ENCODE measurements around the gene SP100.
"Not testable (repeated sequence)": the region's sequence is repeated elsewhere in the genome, so short reads cannot be mapped to it uniquely, and the experiment has no call there.

SP100 gene

DNA sequence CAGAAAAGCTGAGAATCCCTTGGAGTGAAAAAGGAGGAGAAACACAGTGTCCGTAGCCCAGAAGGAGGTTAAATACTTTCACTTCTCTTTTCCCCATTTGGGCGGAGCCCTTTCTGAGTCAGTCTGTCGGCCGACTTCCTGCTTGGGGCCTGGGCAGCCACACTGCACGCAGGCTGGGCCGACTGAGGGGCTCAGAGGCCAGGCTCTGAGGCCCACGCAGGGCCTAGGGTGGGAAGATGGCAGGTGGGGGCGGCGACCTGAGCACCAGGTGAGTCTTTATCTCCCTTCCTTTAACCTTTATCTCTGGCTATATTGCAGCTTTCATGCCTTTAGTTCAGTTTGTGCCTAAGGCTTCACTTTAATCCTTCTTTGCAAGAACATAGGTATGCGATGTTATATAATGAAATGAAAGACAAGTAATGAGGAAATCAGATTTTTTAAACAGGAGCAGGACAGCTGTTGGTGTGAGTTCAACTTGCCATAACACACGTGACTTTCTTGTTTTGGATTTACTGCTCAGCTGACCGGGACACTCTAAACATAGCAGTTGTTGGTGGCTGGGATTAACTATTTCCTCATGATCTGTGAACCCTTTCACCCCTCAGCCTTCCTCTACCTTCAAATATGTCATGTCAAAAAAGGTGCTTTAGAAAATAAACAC, at the start of gene SP100:
Gene SP100, plus strand, starts transcription at position 141 of the 661 bp plus-strand sequence. Its CDS starts 96 bp downstream, at position 237.
- TF ChIP-seq, protein P1, sequence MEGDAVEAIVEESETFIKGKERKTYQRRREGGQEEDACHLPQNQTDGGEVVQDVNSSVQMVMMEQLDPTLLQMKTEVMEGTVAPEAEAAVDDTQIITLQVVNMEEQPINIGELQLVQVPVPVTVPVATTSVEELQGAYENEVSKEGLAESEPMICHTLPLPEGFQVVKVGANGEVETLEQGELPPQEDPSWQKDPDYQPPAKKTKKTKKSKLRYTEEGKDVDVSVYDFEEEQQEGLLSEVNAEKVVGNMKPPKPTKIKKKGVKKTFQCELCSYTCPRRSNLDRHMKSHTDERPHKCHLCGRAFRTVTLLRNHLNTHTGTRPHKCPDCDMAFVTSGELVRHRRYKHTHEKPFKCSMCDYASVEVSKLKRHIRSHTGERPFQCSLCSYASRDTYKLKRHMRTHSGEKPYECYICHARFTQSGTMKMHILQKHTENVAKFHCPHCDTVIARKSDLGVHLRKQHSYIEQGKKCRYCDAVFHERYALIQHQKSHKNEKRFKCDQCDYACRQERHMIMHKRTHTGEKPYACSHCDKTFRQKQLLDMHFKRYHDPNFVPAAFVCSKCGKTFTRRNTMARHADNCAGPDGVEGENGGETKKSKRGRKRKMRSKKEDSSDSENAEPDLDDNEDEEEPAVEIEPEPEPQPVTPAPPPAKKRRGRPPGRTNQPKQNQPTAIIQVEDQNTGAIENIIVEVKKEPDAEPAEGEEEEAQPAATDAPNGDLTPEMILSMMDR (IDR thresholded peaks at IDR 0.05; ENCODE audit: low read depth, low read length) = no peak
- no peaks in the 10 kb centered on the region for H3K9me3 ChIP-seq (ENCODE audit: severe bottlenecking)
- no peak within 1 kb of the TSS for H3K4me3 ChIP-seq (ENCODE audit: low read depth, low read length)
- no peaks in the 10 kb centered on the region for H3K36me3 ChIP-seq
- H3K27me3 ChIP-seq (ENCODE audit: insufficient read depth, low read depth, severe bottlenecking) = peaks cover 84% of the 10 kb centered on the region
- DNase-seq = no peak
- no peak within 1 kb of the TSS for H3K27ac ChIP-seq

DNA sequence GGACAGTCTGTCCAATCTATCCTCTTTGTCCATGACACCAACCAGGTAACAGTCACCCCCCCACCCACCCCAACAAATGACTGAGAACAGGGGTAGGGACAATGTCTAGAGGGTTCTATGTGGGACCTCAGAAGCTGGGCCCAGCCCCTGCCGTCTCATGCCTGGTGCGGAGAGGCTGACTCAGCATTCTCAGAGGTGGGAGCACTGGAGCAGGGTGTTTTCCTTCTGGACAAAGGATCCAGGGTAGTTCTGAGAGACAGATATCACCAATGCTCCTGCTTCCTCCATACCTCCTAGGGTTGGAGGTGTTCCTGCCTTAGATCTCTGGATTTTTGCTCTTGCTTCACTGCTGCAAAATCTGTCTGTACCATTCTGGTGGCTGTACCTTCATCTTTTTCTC, 33.9 kb upstream of the SP100 start:
- no peaks in the 10 kb centered on the region for H3K9me3 ChIP-seq (ENCODE audit: severe bottlenecking)
- H3K27me3 ChIP-seq (ENCODE audit: insufficient read depth, low read depth, severe bottlenecking) = peaks cover 53% of the 10 kb centered on the region
- no peak overlapping the region for H3K27ac ChIP-seq
- no peak overlapping the region for H3K4me3 ChIP-seq (ENCODE audit: low read depth, low read length)
- no peaks in the 10 kb centered on the region for H3K36me3 ChIP-seq
- no peak for DNase-seq
- TF ChIP-seq, protein P1 (IDR thresholded peaks at IDR 0.05; ENCODE audit: low read depth, low read length) = no peak

DNA sequence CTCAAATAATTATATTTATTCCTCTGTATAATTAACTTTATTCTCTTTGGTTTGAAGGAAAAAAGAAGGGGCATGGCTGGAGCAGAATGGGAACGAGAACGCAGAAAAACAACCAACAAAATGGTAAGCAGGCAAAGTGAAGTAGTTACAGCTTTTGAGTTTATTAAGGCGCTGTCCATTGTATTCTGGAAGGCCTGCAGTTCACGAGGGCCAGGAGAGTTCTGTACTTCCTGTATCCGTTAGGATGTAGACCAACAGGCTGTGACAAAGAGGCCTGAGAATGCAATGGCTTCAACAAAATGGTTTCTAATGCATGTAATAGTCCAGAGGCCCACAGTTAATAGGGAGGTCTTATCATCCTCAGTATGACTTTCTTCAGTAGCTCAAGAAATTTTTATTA, 32.5 kb upstream of the SP100 start:
- Histone ChIP-seq H3K9me3 (ENCODE audit: severe bottlenecking) (no peaks in the 10 kb centered on the region), H3K36me3 (no peaks in the 10 kb centered on the region), H3K4me3 (ENCODE audit: low read depth, low read length) (no peak overlapping the region), H3K27ac (no peak overlapping the region), H3K27me3 (ENCODE audit: insufficient read depth, low read depth, severe bottlenecking) (peaks cover 46% of the 10 kb centered on the region)
- TF ChIP-seq, protein P1 (IDR thresholded peaks at IDR 0.05; ENCODE audit: low read depth, low read length) = no peak
- no peak for DNase-seq

DNA sequence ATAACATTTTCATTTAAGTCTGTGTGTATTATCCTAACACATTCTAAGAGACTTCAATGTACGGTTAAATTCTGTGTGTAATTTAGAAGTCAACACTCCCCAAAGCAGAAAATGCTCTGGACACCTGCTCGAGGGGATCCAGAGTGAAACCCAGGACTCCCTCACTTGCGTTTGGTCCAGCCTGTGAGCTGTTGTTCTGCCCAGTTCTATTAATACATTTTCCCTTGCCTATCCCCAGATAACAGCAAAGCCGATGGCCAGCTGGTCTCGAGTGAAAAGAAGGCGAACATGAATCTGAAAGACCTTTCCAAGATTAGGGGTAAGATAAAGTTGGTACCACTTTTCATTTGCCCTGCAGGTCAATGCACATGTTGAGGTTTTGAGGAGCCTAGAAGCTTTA, 31.0 kb upstream of the SP100 start:
- no peak overlapping the region for H3K4me3 ChIP-seq (ENCODE audit: low read depth, low read length)
- H3K27me3 ChIP-seq (ENCODE audit: insufficient read depth, low read depth, severe bottlenecking) = peaks cover 43% of the 10 kb centered on the region
- H3K36me3 ChIP-seq = no peaks in the 10 kb centered on the region
- H3K27ac ChIP-seq = no peak overlapping the region
- TF ChIP-seq, protein P1 (IDR thresholded peaks at IDR 0.05; ENCODE audit: low read depth, low read length) = no peak
- DNase-seq = no peak
- no peaks in the 10 kb centered on the region for H3K9me3 ChIP-seq (ENCODE audit: severe bottlenecking)

DNA sequence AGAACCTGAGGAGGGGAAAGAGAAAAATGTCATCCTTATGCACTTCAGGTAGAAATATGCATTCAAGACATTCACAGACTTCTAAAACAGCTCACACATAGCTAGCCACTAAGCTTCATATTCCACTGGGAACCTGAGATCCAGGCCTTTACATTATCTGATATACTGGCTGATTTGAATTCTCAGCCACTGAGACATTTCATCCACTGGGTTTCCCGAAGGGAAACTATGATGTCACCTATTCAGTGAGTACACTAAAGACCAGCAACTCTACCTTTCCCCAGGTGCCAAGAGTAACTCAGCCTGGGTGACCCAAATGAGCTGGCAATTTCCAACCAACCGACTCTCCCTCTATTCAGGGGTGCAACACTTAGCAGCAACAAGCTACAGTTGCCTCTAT, 21.7 kb upstream of the SP100 start:
- no peaks in the 10 kb centered on the region for H3K36me3 ChIP-seq
- H3K27ac ChIP-seq = no peak overlapping the region
- H3K4me3 ChIP-seq (ENCODE audit: low read depth, low read length) = no peak overlapping the region
- TF ChIP-seq, protein P1 (IDR thresholded peaks at IDR 0.05; ENCODE audit: low read depth, low read length) = no peak
- no peaks in the 10 kb centered on the region for H3K9me3 ChIP-seq (ENCODE audit: severe bottlenecking)
- peaks cover 21% of the 10 kb centered on the region for H3K27me3 ChIP-seq (ENCODE audit: insufficient read depth, low read depth, severe bottlenecking)
- no peak for DNase-seq

DNA sequence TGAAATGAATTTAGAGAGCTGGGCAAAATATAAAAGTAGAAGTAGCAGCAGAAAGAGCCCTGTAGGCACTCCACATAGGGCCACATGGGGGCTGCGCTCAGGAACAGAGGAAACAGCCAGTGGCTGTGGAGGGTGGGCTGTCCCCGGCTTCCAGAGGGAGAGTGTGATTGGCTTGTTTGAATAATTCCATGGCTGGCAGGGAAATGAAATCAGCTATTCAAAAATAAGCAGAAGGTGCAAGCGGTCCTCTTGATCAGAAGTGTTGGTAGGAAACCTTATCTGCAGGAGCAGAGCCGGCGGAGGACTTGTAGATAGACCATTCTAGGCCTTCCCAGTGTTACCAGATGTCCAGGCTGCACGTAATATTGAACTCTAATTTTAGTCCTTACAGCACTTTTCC, 17.3 kb upstream of the SP100 start:
- H3K36me3 ChIP-seq; H3K4me3 ChIP-seq (ENCODE audit: low read depth, low read length); H3K9me3 ChIP-seq (ENCODE audit: severe bottlenecking); H3K27ac ChIP-seq; DNase-seq: not testable (repeated sequence)
- peaks cover 28% of the 10 kb centered on the region for H3K27me3 ChIP-seq (ENCODE audit: insufficient read depth, low read depth, severe bottlenecking)
